Mononuclear cell (primary cell): ENCODE results near the gene RGMB. TPM values are rescaled to one million over a fixed set of nuclear protein-coding genes. Genes with fewer than 3 reads are reported as not detected.

Source experiments
- H3K27me3 ChIP-seq: 2 replicates; pipeline ENCODE4 v1.6.0; 2011; ENCODE audit warnings: low read length, control low read depth; ENCODE audit not compliant: insufficient read depth
- H3K4me1 ChIP-seq: 2 replicates; pipeline ENCODE4 v1.5.1; 2011; ENCODE audit warnings: mild to moderate bottlenecking, low read length, control low read depth; ENCODE audit not compliant: insufficient read depth
- H3K4me3 ChIP-seq: 2 replicates; pipeline ENCODE4 v1.5.1; 2011; ENCODE audit warnings: mild to moderate bottlenecking, low read length, moderate library complexity
- H3K9me3 ChIP-seq: 2 replicates; pipeline ENCODE4 v1.5.1; 2011; ENCODE audit warnings: low read depth, mild to moderate bottlenecking, control low read depth, low read length
- total RNA-seq: library from RNA; depleted of rRNA; stranded (reverse); fragments of >200 nt; gene quantifications from one replicate; pipeline ENCODE4 v1.2.3, GENCODE V29; 2012

RGMB gene
- total RNA-seq, 1 donor: 21.3 TPM

- no peaks in the 10 kb centered on the region for H3K4me1 ChIP-seq
- no peaks in the 10 kb centered on the region for H3K9me3 ChIP-seq
- H3K4me3 ChIP-seq: no peak overlapping the region
- no peaks in the 10 kb centered on the region for H3K27me3 ChIP-seq
Observed at GRCh38 chr5:98789029-98789428, 15.6 kb downstream of the RGMB start.

GRCh38 chr5:98791001-98791519 lies 17.6 kb downstream of the RGMB start:
- H3K9me3 ChIP-seq: no peaks in the 10 kb centered on the region
- H3K4me3 ChIP-seq: no peak overlapping the region
- H3K4me1 ChIP-seq: no peaks in the 10 kb centered on the region
- no peaks in the 10 kb centered on the region for H3K27me3 ChIP-seq

GRCh38 chr5:98791898-98792580 lies 18.6 kb downstream of the RGMB start:
- H3K4me3 ChIP-seq: no peak overlapping the region
- no peaks in the 10 kb centered on the region for H3K27me3 ChIP-seq
- H3K4me1 ChIP-seq: no peaks in the 10 kb centered on the region
- H3K9me3 ChIP-seq: no peaks in the 10 kb centered on the region

DNA sequence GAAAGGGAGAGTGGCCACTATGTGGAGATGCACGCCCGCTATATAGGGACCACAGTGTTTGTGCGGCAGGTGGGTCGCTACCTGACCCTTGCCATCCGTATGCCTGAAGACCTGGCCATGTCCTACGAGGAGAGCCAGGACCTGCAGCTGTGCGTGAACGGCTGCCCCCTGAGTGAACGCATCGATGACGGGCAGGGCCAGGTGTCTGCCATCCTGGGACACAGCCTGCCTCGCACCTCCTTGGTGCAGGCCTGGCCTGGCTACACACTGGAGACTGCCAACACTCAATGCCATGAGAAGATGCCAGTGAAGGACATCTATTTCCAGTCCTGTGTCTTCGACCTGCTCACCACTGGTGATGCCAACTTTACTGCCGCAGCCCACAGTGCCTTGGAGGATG lies 19.8 kb downstream of the RGMB start:
- H3K9me3 ChIP-seq: no peaks in the 10 kb centered on the region
- no peak overlapping the region for H3K4me3 ChIP-seq
- H3K4me1 ChIP-seq: no peaks in the 10 kb centered on the region
- H3K27me3 ChIP-seq: no peaks in the 10 kb centered on the region

GRCh38 chr5:98794001-98794400 lies 20.5 kb downstream of the RGMB start:
- Histone ChIP-seq H3K9me3 (no peaks in the 10 kb centered on the region), H3K4me3 (no peak overlapping the region), H3K27me3 (no peaks in the 10 kb centered on the region), H3K4me1 (no peaks in the 10 kb centered on the region)

GRCh38 chr5:98794414-98795080 lies 21.1 kb downstream of the RGMB start:
- no peaks in the 10 kb centered on the region for H3K9me3 ChIP-seq
- H3K4me3 ChIP-seq: no peak overlapping the region
- no peaks in the 10 kb centered on the region for H3K4me1 ChIP-seq
- no peaks in the 10 kb centered on the region for H3K27me3 ChIP-seq

DNA sequence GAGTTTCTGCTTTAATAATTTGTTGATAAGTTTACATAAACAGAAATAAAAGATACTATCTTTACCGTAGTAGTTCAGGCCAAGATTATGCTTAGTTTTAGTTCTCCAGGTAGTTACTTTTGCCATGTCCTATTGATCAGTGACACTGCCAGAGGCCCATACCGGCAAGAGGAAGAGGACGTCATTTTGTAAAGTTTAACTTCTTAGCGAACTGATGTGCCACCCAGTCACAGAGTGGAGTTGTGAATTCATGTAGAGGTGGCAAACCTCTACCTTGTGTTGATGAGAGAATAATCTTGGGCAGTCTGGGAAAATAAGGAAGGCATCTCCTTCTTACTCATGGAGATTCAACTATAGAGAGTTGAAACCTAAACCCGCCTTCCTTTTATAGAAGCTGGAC lies 21.8 kb downstream of the RGMB start:
- Histone ChIP-seq H3K9me3 (no peaks in the 10 kb centered on the region), H3K4me1 (no peaks in the 10 kb centered on the region), H3K4me3 (no peak overlapping the region), H3K27me3 (no peaks in the 10 kb centered on the region)

DNA sequence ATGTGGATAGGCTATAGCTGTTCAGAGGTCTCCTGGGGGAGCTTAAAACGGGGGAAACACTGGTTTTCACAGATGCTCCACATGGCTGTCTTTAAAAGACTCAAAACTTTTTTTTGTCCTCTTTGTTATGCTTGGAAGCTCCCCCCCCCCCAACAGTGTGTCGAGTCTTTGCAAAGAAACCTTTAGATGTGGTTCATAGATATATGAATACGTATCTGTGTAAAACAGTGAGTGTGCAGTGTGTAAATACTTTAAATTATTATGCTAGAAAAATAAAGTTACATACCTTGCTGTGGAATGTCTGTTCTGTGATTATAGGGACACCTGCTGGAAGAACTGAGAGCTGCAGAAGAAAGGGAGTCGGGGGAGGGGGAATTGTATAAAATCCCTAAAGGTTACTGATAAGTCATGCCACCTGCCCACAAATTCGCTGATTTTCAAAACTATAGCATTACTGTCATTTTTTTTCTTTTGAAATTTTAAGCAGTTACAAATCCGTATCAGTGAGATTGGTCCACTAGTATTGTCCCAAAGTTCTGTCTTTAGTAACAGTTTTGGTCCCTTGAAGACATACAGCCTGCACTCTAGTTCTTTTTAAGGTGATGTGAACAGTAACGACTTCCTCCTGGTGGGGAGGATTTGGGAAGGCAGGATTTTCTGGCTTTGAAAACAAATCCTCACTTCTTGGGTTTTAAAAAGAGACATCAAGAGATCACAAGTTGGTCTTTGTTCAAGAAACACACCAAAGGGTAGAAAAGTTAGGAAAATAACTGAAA lies 22.9 kb downstream of the RGMB start:
- Histone ChIP-seq H3K4me1 (no peaks in the 10 kb centered on the region), H3K9me3 (no peaks in the 10 kb centered on the region), H3K4me3 (no peak overlapping the region), H3K27me3 (no peaks in the 10 kb centered on the region)

GRCh38 chr5:98798371-98798770 lies 24.9 kb downstream of the RGMB start:
- no peaks in the 10 kb centered on the region for H3K4me1 ChIP-seq
- H3K4me3 ChIP-seq: no peak overlapping the region
- H3K9me3 ChIP-seq: no peaks in the 10 kb centered on the region
- H3K27me3 ChIP-seq: no peaks in the 10 kb centered on the region

DNA sequence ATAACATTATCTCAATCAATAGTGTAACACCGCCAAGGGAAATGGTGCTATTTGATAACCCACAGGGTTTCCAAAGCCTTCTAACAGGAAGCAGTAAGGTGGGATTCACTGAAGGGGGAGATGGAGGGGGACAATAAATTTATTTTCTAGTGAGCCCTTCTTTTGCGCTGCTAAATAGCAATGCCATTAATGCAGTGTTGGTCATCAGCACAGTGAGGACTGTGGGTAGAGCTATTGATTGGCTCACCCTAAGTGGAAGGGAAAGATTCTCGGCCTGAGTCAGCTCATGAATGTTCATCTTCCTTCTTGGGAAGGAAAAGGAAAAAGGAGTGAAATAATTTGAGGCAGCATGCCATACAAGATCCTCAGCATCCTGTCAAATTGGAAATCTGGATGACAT lies 25.4 kb downstream of the RGMB start:
- H3K9me3 ChIP-seq: no peaks in the 10 kb centered on the region
- H3K4me1 ChIP-seq: no peaks in the 10 kb centered on the region
- no peaks in the 10 kb centered on the region for H3K27me3 ChIP-seq
- no peak overlapping the region for H3K4me3 ChIP-seq

DNA sequence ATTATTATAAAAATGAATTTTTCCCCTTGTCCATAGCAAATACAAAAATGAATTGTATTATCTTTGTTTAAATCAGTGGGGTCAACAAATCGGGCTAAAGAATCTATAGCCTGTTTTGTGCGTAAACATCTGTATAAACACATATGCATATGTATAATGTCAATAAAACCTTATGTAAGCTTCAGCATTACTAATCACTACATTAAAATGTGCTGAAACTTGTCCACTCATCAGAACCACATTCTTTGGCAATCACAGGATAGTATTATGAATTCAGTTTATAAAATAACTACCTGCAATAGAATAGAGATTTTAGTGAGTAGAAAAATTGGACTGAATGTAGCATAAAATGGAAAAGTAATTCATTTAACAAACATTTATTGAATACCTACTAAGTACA lies 30.6 kb downstream of the RGMB start:
- no peaks in the 10 kb centered on the region for H3K27me3 ChIP-seq
- peaks cover 15% of the 10 kb centered on the region for H3K9me3 ChIP-seq
- no peaks in the 10 kb centered on the region for H3K4me1 ChIP-seq
- H3K4me3 ChIP-seq: no peak overlapping the region

GRCh38 chr5:98805070-98805469 lies 31.6 kb downstream of the RGMB start:
- Histone ChIP-seq H3K4me3 (no peak overlapping the region), H3K9me3 (peaks cover 15% of the 10 kb centered on the region), H3K27me3 (no peaks in the 10 kb centered on the region), H3K4me1 (no peaks in the 10 kb centered on the region)

GRCh38 chr5:98807806-98808205 lies 34.3 kb downstream of the RGMB start:
- Histone ChIP-seq H3K4me1 (no peaks in the 10 kb centered on the region), H3K9me3 (peaks cover 15% of the 10 kb centered on the region), H3K4me3 (no peak overlapping the region), H3K27me3 (no peaks in the 10 kb centered on the region)

DNA sequence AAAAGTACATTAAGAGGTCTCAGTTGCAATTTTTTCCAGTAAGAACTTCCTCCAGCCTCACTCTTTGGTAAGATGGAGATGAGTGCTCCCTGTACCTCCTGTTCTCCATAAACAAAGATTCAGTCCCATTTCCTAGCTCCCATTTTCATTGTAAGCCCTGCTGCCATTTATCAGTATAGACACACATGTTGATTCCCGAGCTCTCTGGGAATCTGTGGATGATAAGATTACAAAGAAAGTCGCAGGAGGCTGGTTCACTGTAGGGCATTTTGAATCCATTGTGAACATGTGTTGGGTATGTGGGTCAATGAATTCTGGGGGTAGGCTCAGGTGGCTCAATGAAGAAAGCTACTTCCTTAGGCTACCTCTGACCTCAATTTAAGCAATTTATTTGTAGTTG lies 36.7 kb downstream of the RGMB start:
- Histone ChIP-seq H3K9me3 (peaks cover 15% of the 10 kb centered on the region), H3K4me1 (no peaks in the 10 kb centered on the region), H3K4me3 (no peak overlapping the region), H3K27me3 (no peaks in the 10 kb centered on the region)

DNA sequence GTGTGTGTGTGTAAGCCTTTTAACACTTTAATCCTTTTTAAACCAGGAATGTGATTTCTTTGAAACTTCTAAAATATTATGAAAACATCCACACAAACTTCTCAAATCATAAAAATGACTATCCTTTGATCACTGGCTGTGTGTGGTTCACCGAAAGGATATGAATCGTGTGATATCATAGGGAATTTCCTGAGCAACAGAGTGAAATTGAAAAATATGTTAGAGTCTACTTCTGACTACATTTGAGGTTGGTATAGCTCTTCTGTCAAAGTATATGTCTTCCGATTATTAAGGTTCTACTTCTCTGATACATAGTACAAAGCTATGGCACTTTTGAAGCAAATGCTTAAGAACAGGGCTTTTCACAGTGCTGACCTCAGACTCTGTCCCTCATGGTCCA lies 40.3 kb downstream of the RGMB start:
- Histone ChIP-seq H3K4me3 (no peak overlapping the region), H3K4me1 (no peaks in the 10 kb centered on the region), H3K27me3 (no peaks in the 10 kb centered on the region), H3K9me3 (no peaks in the 10 kb centered on the region)
